HEK293T (cell line): Measurements from ENCODE around the gene PHRF1.

Experiments
- BHLHE40 ChIP-seq: fragments of 450-650 bp; IDR thresholded peaks from 2 replicates; pipeline ENCODE4 v1.6.1; 2016; ENCODE audit warnings: mild to moderate bottlenecking, moderate library complexity, borderline replicate concordance
- ELF4 ChIP-seq: fragments of 450-650 bp; IDR thresholded peaks from 2 replicates; pipeline ENCODE4 v1.6.1; 2017; ENCODE audit warnings: antibody characterized with exemption
- FOXK2 ChIP-seq: fragments of 450-650 bp; IDR thresholded peaks from 2 replicates; pipeline ENCODE4 v1.6.1; 2016; ENCODE audit warnings: mild to moderate bottlenecking
- LEF1 ChIP-seq: fragments of 450-650 bp; IDR thresholded peaks from 2 replicates; pipeline ENCODE4 v1.6.1; 2017; ENCODE audit warnings: mild to moderate bottlenecking, borderline replicate concordance
- SP1 ChIP-seq: fragments of 450-650 bp; IDR thresholded peaks from 2 replicates; pipeline ENCODE4 v1.6.1; 2017
- TARDBP ChIP-seq: fragments of 450-650 bp; IDR thresholded peaks from 2 replicates; pipeline ENCODE4 v1.6.1; 2016

GRCh38 chr11:536841-537621 lies 39.2 kb upstream of the PHRF1 start, which contains the start of gene LRRC56:
- TF ChIP-seq BHLHE40 (no peak), ELF4 (no peak), SP1 (no peak), TARDBP (no peak), FOXK2 (no peak), LEF1 (no peak)
